ENCODE measurements around the gene CLTC. TPM values are rescaled to one million over a fixed set of nuclear protein-coding genes. Genes with fewer than 3 reads are reported as not detected.

The CLTC gene
- total RNA-seq, 2 donors from 2014 or later, result 342 to 393 TPM

- no peaks in the 10 kb centered on the region for H3K9me3 Mint-ChIP-seq
- no peak overlapping the region for H3K4me3 Mint-ChIP-seq
- peaks cover 8% of the 10 kb centered on the region for H3K4me1 Mint-ChIP-seq
These were observed 68.8 kb downstream of the CLTC start for GRCh38 chr17:59688496-59688895.

GRCh38 chr17:59693582-59693981, 73.9 kb downstream of the CLTC start:
- H3K9ac ChIP-seq (ENCODE audit: extremely low read depth, low read length, poor library complexity, severe bottlenecking), result no peak overlapping the region
- H3K27ac Mint-ChIP-seq, result no peak overlapping the region
- H3K4me1 ChIP-seq (ENCODE audit: control insufficient read depth, insufficient read depth, low read length), result no peaks in the 10 kb centered on the region
- H3K4me3 ChIP-seq (ENCODE audit: low read length), result no peak overlapping the region
- no peak for DNase-seq
- H3K4me3 Mint-ChIP-seq, result no peak overlapping the region
- WGBS, 2 experiments (ENCODE audit: insufficient coverage in 1 of 2, insufficient read length in 1 of 2), result 95 to 98% methylated on average over 6 to 7 of the region's 7 CpGs
- no peaks in the 10 kb centered on the region for H3K9me3 ChIP-seq (ENCODE audit: control insufficient read depth, low read length)
- no peak for TF ChIP-seq CTCF (conservative IDR thresholded peaks at IDR 0.05)
- H3K9me3 Mint-ChIP-seq, result no peaks in the 10 kb centered on the region
- no peaks in the 10 kb centered on the region for H3K27me3 ChIP-seq (ENCODE audit: control insufficient read depth, insufficient read depth, low read length, poor library complexity, severe bottlenecking)
- no peaks in the 10 kb centered on the region for H3K27me3 Mint-ChIP-seq (ENCODE audit: insufficient read depth)
- H3K36me3 Mint-ChIP-seq (ENCODE audit: low read depth), result peaks cover 85% of the 10 kb centered on the region
- no peak overlapping the region for H3K27ac ChIP-seq (ENCODE audit: low read depth, low read length)
- H3K4me1 Mint-ChIP-seq, result peaks cover 2% of the 10 kb centered on the region
- peaks cover 94% of the 10 kb centered on the region for H3K36me3 ChIP-seq (ENCODE audit: control insufficient read depth, insufficient read depth, low read length)

More at GRCh38 chr17:59688496-59688895, 68.8 kb downstream of the CLTC start:
- peaks cover 71% of the 10 kb centered on the region for H3K36me3 Mint-ChIP-seq (ENCODE audit: low read depth)
- TF ChIP-seq CTCF (conservative IDR thresholded peaks at IDR 0.05), result no peak
- H3K27me3 Mint-ChIP-seq (ENCODE audit: insufficient read depth), result no peaks in the 10 kb centered on the region
- no peak overlapping the region for H3K9ac ChIP-seq (ENCODE audit: extremely low read depth, low read length, poor library complexity, severe bottlenecking)
- 98 to 100% methylated on average over 1 of the region's 2 CpGs for WGBS, 2 experiments (ENCODE audit: insufficient coverage in 1 of 2, insufficient read length in 1 of 2)
- H3K27me3 ChIP-seq (ENCODE audit: control insufficient read depth, insufficient read depth, low read length, poor library complexity, severe bottlenecking), result no peaks in the 10 kb centered on the region
- DNase-seq, result no peak
- H3K9me3 ChIP-seq (ENCODE audit: control insufficient read depth, low read length), result no peaks in the 10 kb centered on the region
- H3K36me3 ChIP-seq (ENCODE audit: control insufficient read depth, insufficient read depth, low read length), result peaks cover 94% of the 10 kb centered on the region
- no peak overlapping the region for H3K4me3 ChIP-seq (ENCODE audit: low read length)
- no peaks in the 10 kb centered on the region for H3K4me1 ChIP-seq (ENCODE audit: control insufficient read depth, insufficient read depth, low read length)
- peak overlapping the region; percentile 6 for H3K27ac Mint-ChIP-seq
- H3K27ac ChIP-seq (ENCODE audit: low read depth, low read length), result no peak overlapping the region

GRCh38 chr17:59694344-59694743, 74.6 kb downstream of the CLTC start:
- H3K9ac ChIP-seq (ENCODE audit: extremely low read depth, low read length, poor library complexity, severe bottlenecking), result no peak overlapping the region
- no peak overlapping the region for H3K27ac Mint-ChIP-seq
- H3K36me3 Mint-ChIP-seq (ENCODE audit: low read depth), result peaks cover 83% of the 10 kb centered on the region
- no peaks in the 10 kb centered on the region for H3K27me3 ChIP-seq (ENCODE audit: control insufficient read depth, insufficient read depth, low read length, poor library complexity, severe bottlenecking)
- no peaks in the 10 kb centered on the region for H3K9me3 ChIP-seq (ENCODE audit: control insufficient read depth, low read length)
- TF ChIP-seq CTCF (conservative IDR thresholded peaks at IDR 0.05), result no peak
- H3K36me3 ChIP-seq (ENCODE audit: control insufficient read depth, insufficient read depth, low read length), result peaks cover 94% of the 10 kb centered on the region
- no peak overlapping the region for H3K27ac ChIP-seq (ENCODE audit: low read depth, low read length)
- no peak overlapping the region for H3K4me3 Mint-ChIP-seq
- WGBS, 2 experiments (ENCODE audit: insufficient coverage in 1 of 2, insufficient read length in 1 of 2), result 94 to 100% methylated on average over 2 of the region's 2 CpGs
- no peaks in the 10 kb centered on the region for H3K4me1 ChIP-seq (ENCODE audit: control insufficient read depth, insufficient read depth, low read length)
- peaks cover 2% of the 10 kb centered on the region for H3K4me1 Mint-ChIP-seq
- no peaks in the 10 kb centered on the region for H3K9me3 Mint-ChIP-seq
- DNase-seq, result no peak
- H3K4me3 ChIP-seq (ENCODE audit: low read length), result no peak overlapping the region
- H3K27me3 Mint-ChIP-seq (ENCODE audit: insufficient read depth), result no peaks in the 10 kb centered on the region
